Measurements from ENCODE around the gene TBC1D22A.

- TF ChIP-seq CTCF (IDR thresholded peaks at IDR 0.05) (no peak), POLR2A (IDR thresholded peaks at IDR 0.05) (no peak), POLR2AphosphoS5 (IDR thresholded peaks at IDR 0.05) (no peak)
Measured at GRCh38 chr22:46918197-46918596, 155.7 kb downstream of the TBC1D22A start.
